Suprapubic skin (tissue), 4 donors: Measurements from ENCODE around the gene PHKB. TPM values are rescaled to one million over a fixed set of nuclear protein-coding genes. Genes with fewer than 3 reads are reported as not detected.

Experiments used
- DNase-seq, 2 donors: peaks; one replicate each; pipeline ENCODE4 v3.0.0-alpha.2; 2019; ENCODE audit warnings: low spot score in 2 of 2
- H3K27ac ChIP-seq: fragments of 200-600 bp; sonication (generic); one replicate; pipeline ENCODE4 v1.5.1; 2019
- H3K27me3 ChIP-seq: fragments of 200-600 bp; sonication (generic); one replicate; pipeline ENCODE4 v1.5.1; 2019
- H3K36me3 ChIP-seq: fragments of 200-600 bp; sonication (generic); one replicate; pipeline ENCODE4 v1.5.1; 2019
- H3K4me1 ChIP-seq: fragments of 200-600 bp; sonication (generic); one replicate; pipeline ENCODE4 v1.5.1; 2019
- H3K4me3 ChIP-seq: fragments of 200-600 bp; sonication (generic); one replicate; pipeline ENCODE4 v1.5.1; 2019; ENCODE audit warnings: mild to moderate bottlenecking
- H3K9me3 ChIP-seq: fragments of 200-600 bp; sonication (generic); one replicate; pipeline ENCODE4 v1.5.1; 2019
- EP300 ChIP-seq: sonication (generic); formaldehyde crosslinking; IDR thresholded peaks from one replicate; pipeline ENCODE4 v1.6.1; 2017; ENCODE audit warnings: antibody characterized with exemption
- POLR2A ChIP-seq, 2 donors: fragments of 450-650 bp; IDR thresholded peaks; one replicate each; pipeline ENCODE4 v1.6.1; 2017; ENCODE audit warnings: antibody characterized with exemption in 2 of 2, mild to moderate bottlenecking in 2 of 2, moderate library complexity in 2 of 2
- POLR2AphosphoS5 ChIP-seq, 3 donors: sonication (generic); formaldehyde crosslinking; IDR thresholded peaks; one replicate each; pipeline ENCODE4 v1.6.1; 2017; ENCODE audit warnings: antibody characterized with exemption in 3 of 3
- WGBS: methylation state at CpG from one replicate; pipeline ENCODE4 v1.1.5; 2018; 5-methylcytosine and 5-hydroxymethylcytosine counted together
- total RNA-seq, 4 donors: library from RNA; depleted of rRNA; stranded (reverse); fragments of >200 nt; gene quantifications; one replicate each; pipeline ENCODE4 v1.1.0, GENCODE V29; 2016
- TF ChIP-seq, protein P1 (sequence below), 2 donors: fragments of 200-600 bp in 1 of 2; fragments of 450-650 bp in 1 of 2; sonication (generic) in 1 of 2; IDR thresholded peaks; one replicate each; pipeline ENCODE4 v1.5.1; 2016 to 2019; ENCODE audit warnings: antibody characterized with exemption in 2 of 2, mild to moderate bottlenecking in 1 of 2, moderate library complexity in 1 of 2

PHKB gene
- total RNA-seq, 4 donors from 2014 or later, result 28.7 to 92.9 (median 43.1) TPM

DNA sequence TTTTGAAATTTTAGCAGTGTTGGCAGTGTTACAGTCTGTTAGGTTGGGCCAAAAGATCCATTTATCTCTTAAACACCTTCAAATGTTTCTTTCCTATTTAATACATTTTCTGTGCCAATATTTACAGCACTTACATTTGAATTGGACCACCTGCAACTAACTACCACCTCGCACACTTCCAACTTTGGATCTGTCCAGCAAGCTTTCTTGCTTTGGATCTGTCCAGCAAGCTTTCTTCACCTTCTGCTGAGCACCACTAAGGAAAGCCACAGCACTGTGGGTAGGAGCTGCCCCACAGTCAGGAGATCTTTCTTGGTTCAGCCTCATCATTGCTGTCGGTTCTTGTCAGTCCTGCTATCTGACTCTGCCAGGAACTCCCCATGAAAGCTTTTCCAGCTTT lies 129.3 kb downstream of the PHKB start:
- H3K36me3 ChIP-seq, result peaks cover 39% of the 10 kb centered on the region
- 100% methylated on average over 2 of the region's 2 CpGs for WGBS

DNA sequence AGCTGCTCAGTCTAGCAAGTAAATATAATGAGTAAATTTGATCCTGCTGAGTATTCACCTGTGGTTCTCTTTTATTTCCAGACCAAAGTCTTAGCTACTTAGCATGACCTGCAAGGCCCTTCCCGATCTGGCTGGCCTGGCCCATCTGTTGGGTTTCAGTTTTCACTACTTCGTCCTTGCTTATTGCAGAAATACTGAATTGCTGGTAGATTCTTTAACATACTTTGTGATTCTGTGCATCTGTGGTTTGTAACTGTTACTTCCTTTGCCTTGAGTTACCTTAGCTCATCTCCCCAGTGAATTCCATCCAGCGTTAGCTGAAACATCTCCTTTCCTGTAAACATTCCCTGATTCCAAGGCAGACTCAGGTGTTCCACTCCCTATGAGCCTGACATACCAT lies 131.1 kb downstream of the PHKB start:
- H3K27me3 ChIP-seq, result no peaks in the 10 kb centered on the region
- TF ChIP-seq POLR2AphosphoS5 (IDR thresholded peaks at IDR 0.05) (no peak), EP300 (no peak), POLR2A (IDR thresholded peaks at IDR 0.05) (no peak)
- TF ChIP-seq, protein P1, sequence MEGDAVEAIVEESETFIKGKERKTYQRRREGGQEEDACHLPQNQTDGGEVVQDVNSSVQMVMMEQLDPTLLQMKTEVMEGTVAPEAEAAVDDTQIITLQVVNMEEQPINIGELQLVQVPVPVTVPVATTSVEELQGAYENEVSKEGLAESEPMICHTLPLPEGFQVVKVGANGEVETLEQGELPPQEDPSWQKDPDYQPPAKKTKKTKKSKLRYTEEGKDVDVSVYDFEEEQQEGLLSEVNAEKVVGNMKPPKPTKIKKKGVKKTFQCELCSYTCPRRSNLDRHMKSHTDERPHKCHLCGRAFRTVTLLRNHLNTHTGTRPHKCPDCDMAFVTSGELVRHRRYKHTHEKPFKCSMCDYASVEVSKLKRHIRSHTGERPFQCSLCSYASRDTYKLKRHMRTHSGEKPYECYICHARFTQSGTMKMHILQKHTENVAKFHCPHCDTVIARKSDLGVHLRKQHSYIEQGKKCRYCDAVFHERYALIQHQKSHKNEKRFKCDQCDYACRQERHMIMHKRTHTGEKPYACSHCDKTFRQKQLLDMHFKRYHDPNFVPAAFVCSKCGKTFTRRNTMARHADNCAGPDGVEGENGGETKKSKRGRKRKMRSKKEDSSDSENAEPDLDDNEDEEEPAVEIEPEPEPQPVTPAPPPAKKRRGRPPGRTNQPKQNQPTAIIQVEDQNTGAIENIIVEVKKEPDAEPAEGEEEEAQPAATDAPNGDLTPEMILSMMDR (IDR thresholded peaks at IDR 0.05), result no peak
- no peak overlapping the region for H3K27ac ChIP-seq
- no peak overlapping the region for H3K4me3 ChIP-seq
- H3K9me3 ChIP-seq, result no peaks in the 10 kb centered on the region
- H3K4me1 ChIP-seq, result no peaks in the 10 kb centered on the region
- DNase-seq, result no peak
- WGBS, result 83% methylated on average over 3 of the region's 3 CpGs
- H3K36me3 ChIP-seq, result peaks cover 39% of the 10 kb centered on the region

More for the DNA sequence above, 129.3 kb downstream of the PHKB start:
- Histone ChIP-seq H3K27me3 (no peaks in the 10 kb centered on the region), H3K27ac (no peak overlapping the region), H3K4me1 (no peaks in the 10 kb centered on the region), H3K4me3 (no peak overlapping the region), H3K9me3 (no peaks in the 10 kb centered on the region)
- TF ChIP-seq, protein P1 (IDR thresholded peaks at IDR 0.05), result no peak
- no peak for TF ChIP-seq EP300
- TF ChIP-seq POLR2AphosphoS5 (IDR thresholded peaks at IDR 0.05), result no peak
- TF ChIP-seq POLR2A (IDR thresholded peaks at IDR 0.05), result no peak
- no peak for DNase-seq

DNA sequence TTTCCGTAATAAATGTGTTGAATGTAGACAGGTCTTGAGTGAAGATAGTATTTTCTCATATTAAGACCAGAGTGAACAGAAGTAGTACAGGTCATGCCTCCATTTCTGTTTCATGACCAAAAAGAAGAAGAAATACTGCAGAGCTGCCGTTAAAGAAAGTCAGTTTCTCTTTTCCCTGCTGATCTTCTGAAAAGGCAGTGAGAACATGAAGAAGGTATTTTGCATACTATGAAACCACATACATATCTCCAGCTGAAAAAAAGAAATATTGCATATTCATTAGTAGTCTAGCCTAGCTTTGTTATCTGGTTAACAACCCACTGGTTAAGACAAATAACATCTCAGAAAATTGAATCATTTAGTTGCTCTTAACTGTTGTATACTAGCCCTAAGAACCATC lies 138.4 kb downstream of the PHKB start:
- WGBS, result 93% methylated on average over 2 of the region's 2 CpGs
- H3K36me3 ChIP-seq, result peaks cover 19% of the 10 kb centered on the region
- no peaks in the 10 kb centered on the region for H3K4me1 ChIP-seq
- H3K27ac ChIP-seq, result no peak overlapping the region
- no peaks in the 10 kb centered on the region for H3K9me3 ChIP-seq
- no peak for DNase-seq
- no peaks in the 10 kb centered on the region for H3K27me3 ChIP-seq
- no peak overlapping the region for H3K4me3 ChIP-seq
- TF ChIP-seq EP300, result no peak
- TF ChIP-seq, protein P1 (IDR thresholded peaks at IDR 0.05), result no peak
- no peak for TF ChIP-seq POLR2AphosphoS5 (IDR thresholded peaks at IDR 0.05)
- TF ChIP-seq POLR2A (IDR thresholded peaks at IDR 0.05), result no peak

DNA sequence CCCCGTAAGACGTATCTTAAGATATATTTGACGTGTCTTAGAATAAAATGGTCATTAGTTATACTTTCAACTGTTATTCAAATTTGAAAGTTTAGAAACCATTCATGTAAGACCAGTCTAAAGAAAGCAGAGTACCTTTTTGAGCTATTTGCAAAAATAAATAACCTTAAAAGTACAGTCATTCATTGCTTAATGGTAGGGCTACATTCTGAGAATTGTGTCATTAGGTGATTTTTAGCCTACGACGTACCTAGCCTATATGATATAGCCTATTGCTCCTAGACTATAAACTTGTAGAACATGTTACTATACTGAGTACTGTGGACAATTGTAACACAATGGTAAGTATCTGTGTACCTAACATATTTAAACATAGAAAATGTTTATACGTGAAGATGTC lies 139.2 kb downstream of the PHKB start:
- Histone ChIP-seq H3K27ac (no peak overlapping the region), H3K36me3 (peaks cover 16% of the 10 kb centered on the region)
- WGBS, result 97% methylated on average over 6 of the region's 6 CpGs

DNA sequence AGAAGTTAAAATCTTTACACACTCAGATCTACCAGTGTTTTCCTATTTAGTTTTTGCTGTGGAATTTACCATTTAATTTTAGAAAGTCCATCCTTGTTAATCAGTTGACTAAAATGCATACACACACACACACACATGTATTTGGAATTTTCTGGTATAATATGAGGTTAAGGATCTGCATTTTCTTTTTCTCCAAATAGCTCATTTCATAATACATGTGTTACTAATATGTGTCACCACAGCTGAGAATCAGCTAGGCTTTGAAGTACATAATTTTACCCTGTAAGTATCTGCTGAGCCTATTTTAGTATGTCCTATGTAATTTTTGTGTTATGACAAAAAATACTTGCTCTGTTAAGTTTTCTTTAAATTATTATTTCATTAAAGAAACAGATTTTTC lies 143.2 kb downstream of the PHKB start:
- H3K36me3 ChIP-seq, result peaks cover 20% of the 10 kb centered on the region
- H3K27ac ChIP-seq, result no peak overlapping the region
- DNase-seq, result no peak
- H3K27me3 ChIP-seq, result no peaks in the 10 kb centered on the region
- H3K9me3 ChIP-seq, result no peaks in the 10 kb centered on the region
- H3K4me1 ChIP-seq, result no peaks in the 10 kb centered on the region
- H3K4me3 ChIP-seq, result no peak overlapping the region
- TF ChIP-seq POLR2A (IDR thresholded peaks at IDR 0.05) (no peak), EP300 (no peak), POLR2AphosphoS5 (IDR thresholded peaks at IDR 0.05) (no peak)
- TF ChIP-seq, protein P1 (IDR thresholded peaks at IDR 0.05), result no peak

More for the DNA sequence above, 139.2 kb downstream of the PHKB start:
- Histone ChIP-seq H3K27me3 (no peaks in the 10 kb centered on the region), H3K9me3 (no peaks in the 10 kb centered on the region), H3K4me1 (no peaks in the 10 kb centered on the region), H3K4me3 (no peak overlapping the region)
- TF ChIP-seq, protein P1 (IDR thresholded peaks at IDR 0.05), result no peak
- TF ChIP-seq EP300 (no peak), POLR2AphosphoS5 (IDR thresholded peaks at IDR 0.05) (no peak), POLR2A (IDR thresholded peaks at IDR 0.05) (no peak)
- no peak for DNase-seq
